ENCODE results near the gene KCNAB1. TPM values are rescaled to one million over a fixed set of nuclear protein-coding genes. Genes with fewer than 3 reads are reported as not detected.

KCNAB1 gene
- total and polyA plus RNA-seq, 10 of the 15 experiments (the other 5 are each of a cell fraction or from before 2014, with no cell fraction given), result 0.11 to 0.69 (median 0.43) TPM; not detected in 6

GRCh38 chr3:156483426-156483825 lies 363.0 kb downstream of the KCNAB1 start:
- peak; percentile 98 for FAIRE-seq
- no peaks in the 10 kb centered on the region for H3K36me3 ChIP-seq (ENCODE audit: control insufficient read depth in 2 of 2, insufficient read depth in 2 of 2, low read length in 1 of 2)
- 0 out of 2 replicates have a peak overlapping the region, but pooled peaks have one; percentile 15 for H3K9ac ChIP-seq (ENCODE audit: control insufficient read depth, insufficient read depth, low read length)
- H3K4me3 ChIP-seq, result peak overlapping the region; percentile 67
- RAD21 ChIA-PET (ENCODE audit: unreplicated experiment), result interaction anchor here (0.6 to 4.8 kb wide), 13 partner anchors 9 to 331 kb away, joined by 3 to 20 read pairs (median 4); partner anchors contain the start of gene SSR3
- H3K4me2 ChIP-seq (ENCODE audit: control insufficient read depth, insufficient read depth), result peak overlapping the region; percentile 92
- in situ Hi-C loops (cut with MboI) (no loop called here), intact Hi-C loops (cut with micrococcal nuclease; ENCODE audit: unreplicated experiment) (loop anchor here (1.0 kb wide), 1 partner anchor 191 kb away; the partner anchor contains the start of gene TIPARP)
- peaks cover 14% of the 10 kb centered on the region for H3K4me1 ChIP-seq (ENCODE audit: control insufficient read depth, insufficient read depth, low read length)
- SMC1A ChIA-PET (ENCODE audit: uncharacterized antibody, unreplicated experiment), result interaction anchor here (0.9 to 9.6 kb wide), 9 partner anchors 9 to 190 kb away, joined by 3 to 72 read pairs (median 5); no protein-coding TSS in a partner anchor
- POLR2A ChIA-PET, result interaction anchor here (0.6 kb wide), 2 partner anchors 41 to 105 kb away, joined by 4 to 7 read pairs; no protein-coding TSS in a partner anchor
- CTCF ChIA-PET, result interaction anchor here (1.2 to 5.3 kb wide), 8 partner anchors 9 to 654 kb away, joined by 3 to 58 read pairs (median 7); no protein-coding TSS in a partner anchor
- BruUV-seq (replicated peaks), result no TSS peak
- peak overlapping the region; percentile 89 for H3K27ac ChIP-seq (ENCODE audit: control insufficient read depth, insufficient read depth)
- H2AFZ ChIP-seq (ENCODE audit: control insufficient read depth, low read depth, low read length), result no peak overlapping the region
- ATAC-seq, result peak; percentile 93
- no peaks in the 10 kb centered on the region for H4K20me1 ChIP-seq (ENCODE audit: control insufficient read depth, insufficient read depth)
- WGBS (ENCODE audit: insufficient coverage, insufficient replicate concordance, low lambda C conversion rate, missing lambda C conversion rate), result 0% methylated on average over 1 of the region's 1 CpG
- H3K79me2 ChIP-seq (ENCODE audit: control insufficient read depth, insufficient read depth, low read length), result no peaks in the 10 kb centered on the region
- no peaks in the 10 kb centered on the region; a peak in 1 of 4 replicates for H3K27me3 ChIP-seq (replicated peaks in 1 of 2; ENCODE audit: control insufficient read depth in 2 of 2, insufficient read depth in 2 of 2, low read length in 1 of 2)
- peak; percentile 76 for DNase-seq (ENCODE audit: low read depth, low spot score)
- H3K9me3 ChIP-seq (replicated peaks; ENCODE audit: control insufficient read depth, insufficient read depth, low read length), result no peaks in the 10 kb centered on the region
- no peak for TF ChIP-seq ATF3 (IDR thresholded peaks at IDR 0.05; ENCODE audit: borderline replicate concordance, extremely low read depth, low read depth, low read length)
- TF ChIP-seq SREBF1 (IDR thresholded peaks at IDR 0.05; ENCODE audit: low read length), result no peak
- TF ChIP-seq NFYB (IDR thresholded peaks at IDR 0.05; ENCODE audit: insufficient read depth, low read depth, low read length), result no peak
- no peak for TF ChIP-seq SIX5 (IDR thresholded peaks at IDR 0.05; ENCODE audit: low read depth, low read length, severe bottlenecking)
- TF ChIP-seq CBX5 (IDR thresholded peaks at IDR 0.05; ENCODE audit: low read depth), result no peak
- no peak for TF ChIP-seq RELA (IDR thresholded peaks at IDR 0.05; ENCODE audit: borderline replicate concordance, partially characterized antibody)
- TF ChIP-seq ZNF217 (IDR thresholded peaks at IDR 0.05), result no peak
- no peak; a peak in 1 of 4 replicates for TF ChIP-seq BHLHE40 (IDR thresholded peaks at IDR 0.05; ENCODE audit: borderline replicate concordance in 1 of 2, low read depth in 2 of 2, low read length in 1 of 2)
- TF ChIP-seq MXI1 (IDR thresholded peaks at IDR 0.05; ENCODE audit: low read depth, low read length), result peak; percentile 69; the same call in 1 of the 2 replicates
- TF ChIP-seq CREM (IDR thresholded peaks at IDR 0.05; ENCODE audit: low read depth), result no peak; the same call in 1 of the 2 replicates
- no peak for TF ChIP-seq TARDBP (IDR thresholded peaks at IDR 0.05; ENCODE audit: borderline replicate concordance)
- TF ChIP-seq NRF1 (conservative IDR thresholded peaks at IDR 0.05; ENCODE audit: low read depth, low read length), result no peak
- peak; percentile 10; the same call in 1 of the 3 replicates for TF ChIP-seq POU2F2 (IDR thresholded peaks at IDR 0.05; ENCODE audit: borderline replicate concordance, low read depth, low read length)
- TF ChIP-seq POLR2AphosphoS5 (IDR thresholded peaks at IDR 0.05; ENCODE audit: low read length), result no peak
- no peak for TF ChIP-seq ELK1 (IDR thresholded peaks at IDR 0.05; ENCODE audit: low read depth, low read length)
- TF ChIP-seq PBX3 (IDR thresholded peaks at IDR 0.05; ENCODE audit: insufficient replicate concordance, low read depth, low read length), result no peak
- peak; percentile 60; the same call in 1 of the 2 replicates for TF ChIP-seq BACH1 (IDR thresholded peaks at IDR 0.05; ENCODE audit: borderline replicate concordance)
- peak; percentile 70; the same call in 1 of the 2 replicates for TF ChIP-seq IRF4 (IDR thresholded peaks at IDR 0.05; ENCODE audit: low read depth, low read length)
- no peak for TF ChIP-seq HDAC2 (IDR thresholded peaks at IDR 0.05)
- no peak for TF ChIP-seq STAT1 (conservative IDR thresholded peaks at IDR 0.05)
- no peak for TF ChIP-seq SMARCA5 (IDR thresholded peaks at IDR 0.05)
- TF ChIP-seq GABPA (IDR thresholded peaks at IDR 0.05; ENCODE audit: low read depth), result no peak
- TF ChIP-seq SPI1 (IDR thresholded peaks at IDR 0.05; ENCODE audit: borderline replicate concordance, insufficient read depth, low read depth, low read length), result peak; percentile 55; the same call in 1 of the 2 replicates
- TF ChIP-seq KAT2A (conservative IDR thresholded peaks at IDR 0.05; ENCODE audit: control insufficient read depth, low read depth, low read length), result no peak
